SKM-1 treated with dmso at 0.1 percent for 144 hours (cell line): ENCODE data around the gene RNF123.
A peak's percentile ranks its signal among the peaks of the same experiment; 100 is the strongest.

ENCODE experiments used
- DNase-seq: peaks from one replicate; lab custom pipeline; 2025; ENCODE audit not compliant: unreplicated experiment; lab: John Stamatoyannopoulos, UW

Gene RNF123

DNA sequence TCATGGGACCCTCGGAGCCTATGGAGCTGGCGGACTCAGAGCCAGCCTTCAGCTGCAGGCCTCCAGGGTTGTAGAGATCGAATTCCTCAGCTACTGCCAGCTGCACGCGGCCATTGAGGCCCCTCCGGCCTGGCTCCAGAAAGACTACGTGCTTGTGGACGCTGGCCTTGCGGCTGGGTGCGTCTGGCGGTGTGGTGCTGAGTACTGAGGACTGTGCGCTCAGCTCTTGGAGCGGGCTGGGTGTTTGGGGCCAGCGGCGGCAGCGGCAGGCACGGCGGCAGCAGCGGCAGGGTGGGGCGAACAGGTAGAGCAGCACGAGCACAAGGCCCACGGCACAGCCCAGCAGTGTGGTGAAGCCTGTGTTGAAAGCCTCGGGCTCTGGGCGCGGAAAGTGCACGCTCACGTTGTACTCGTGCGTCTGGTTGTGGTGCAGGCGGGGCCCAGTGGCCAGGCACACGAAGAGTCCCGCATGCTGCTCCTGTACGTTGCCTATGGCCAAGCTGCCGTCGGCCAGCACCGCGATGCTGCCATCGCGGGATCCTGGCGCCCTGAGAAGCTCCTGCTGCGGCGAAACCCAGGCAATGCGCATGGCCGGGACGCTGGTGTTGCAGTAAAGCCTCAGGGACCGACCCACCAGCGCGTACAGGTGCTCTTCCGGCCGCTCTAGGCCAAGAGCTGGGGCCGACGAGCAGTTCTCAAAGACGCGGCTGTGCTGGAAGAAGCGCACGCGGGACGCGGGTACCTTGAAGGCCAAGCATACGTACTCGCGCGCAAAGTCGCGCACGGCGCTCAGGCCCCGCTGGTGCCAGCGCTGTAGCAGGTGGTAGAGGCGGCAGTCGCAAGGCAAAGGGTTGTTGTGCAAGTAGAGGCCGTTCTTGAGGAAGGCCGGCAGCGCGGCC is 28.9 kb downstream of the RNF123 start:
- no peak for DNase-seq

DNA sequence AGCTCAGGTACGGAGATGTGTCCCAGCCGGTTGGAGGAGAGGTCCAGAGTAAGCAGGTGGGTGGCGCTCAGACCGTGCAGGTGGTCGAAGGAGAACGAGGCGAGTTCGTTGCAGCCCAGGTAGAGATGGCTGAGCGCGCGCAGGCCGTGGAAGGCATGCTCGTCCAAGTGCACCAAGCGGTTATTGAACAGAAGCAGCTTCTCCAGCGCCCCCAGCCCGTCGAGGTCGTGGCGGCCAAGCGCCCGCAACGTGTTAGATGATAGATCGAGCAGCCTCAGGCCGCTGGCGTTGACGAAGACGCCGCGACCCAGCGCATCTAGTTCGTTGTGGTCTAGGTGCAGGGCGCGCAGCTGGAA is 29.5 kb downstream of the RNF123 start:
- DNase-seq = no peak

DNA sequence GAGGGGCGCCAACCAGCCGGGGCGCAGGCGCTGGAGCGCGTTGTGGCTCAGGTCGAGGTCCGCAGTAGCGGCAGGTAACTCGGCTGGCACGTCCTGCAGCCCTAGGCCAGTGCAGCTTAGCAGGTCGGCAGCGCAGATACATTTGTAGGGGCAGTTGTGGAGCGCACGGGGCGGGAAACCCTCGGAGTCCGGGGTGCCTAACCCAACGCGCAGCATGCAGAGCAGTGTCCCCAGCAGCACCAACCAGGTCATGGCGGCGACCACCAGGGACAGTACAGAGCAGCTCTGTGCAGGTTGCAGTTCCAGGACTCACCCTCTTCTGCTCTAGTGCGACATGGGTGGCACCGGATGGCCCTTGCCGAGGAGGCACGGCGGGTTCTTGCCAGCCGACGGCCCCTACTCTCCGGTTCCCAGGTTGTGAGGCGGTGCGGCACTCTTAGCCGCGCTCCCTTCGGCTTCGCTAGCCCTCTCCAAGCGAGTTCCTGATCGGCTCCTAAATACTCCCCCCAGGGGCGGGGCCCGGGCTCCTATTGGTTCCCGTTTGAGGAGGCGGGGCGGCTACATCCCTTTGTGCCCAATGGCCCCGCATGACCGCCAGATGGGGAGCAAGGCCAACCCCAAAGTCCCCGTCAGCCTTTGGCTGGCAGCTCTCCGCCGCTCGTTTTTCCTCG is 30.0 kb downstream of the RNF123 start, which contains the start of gene AMIGO3:
Gene AMIGO3, minus strand, starts transcription at position 471 of the 671 bp plus-strand sequence. Its CDS starts 219 bp downstream, at position 252.
- DNase-seq = peak; percentile 66

DNA sequence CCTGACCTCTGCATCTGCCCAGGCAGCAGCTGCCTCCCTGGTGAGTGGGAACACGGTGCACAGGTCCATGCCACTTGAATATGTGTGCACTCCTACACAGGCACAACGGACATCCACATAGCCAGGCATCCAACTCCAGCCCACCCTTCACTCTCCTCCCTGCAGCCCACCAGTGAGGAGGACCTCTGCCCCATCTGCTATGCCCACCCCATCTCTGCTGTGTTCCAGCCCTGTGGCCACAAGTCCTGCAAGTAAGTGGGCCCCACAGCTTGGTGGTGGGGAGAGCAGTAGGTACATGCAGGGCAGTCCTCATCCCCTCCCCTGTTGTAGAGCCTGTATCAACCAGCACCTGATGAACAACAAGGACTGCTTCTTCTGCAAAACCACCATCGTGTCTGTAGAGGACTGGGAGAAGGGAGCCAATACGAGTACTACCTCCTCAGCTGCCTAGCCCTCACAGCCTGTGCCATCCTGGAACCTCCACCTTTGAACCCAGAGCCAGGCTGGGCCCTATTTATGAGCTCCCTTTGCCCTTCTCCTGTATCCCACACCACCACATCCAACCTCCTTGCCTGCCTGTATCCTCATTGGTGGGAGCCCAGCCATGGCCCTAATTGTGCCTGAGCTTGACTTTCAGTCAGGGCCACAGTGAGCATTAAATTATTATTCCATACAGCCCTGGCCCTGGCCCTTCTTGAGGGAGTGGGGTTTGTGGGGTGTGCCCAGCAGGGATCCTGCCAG is 31.7 kb downstream of the RNF123 start:
- no peak for DNase-seq

DNA sequence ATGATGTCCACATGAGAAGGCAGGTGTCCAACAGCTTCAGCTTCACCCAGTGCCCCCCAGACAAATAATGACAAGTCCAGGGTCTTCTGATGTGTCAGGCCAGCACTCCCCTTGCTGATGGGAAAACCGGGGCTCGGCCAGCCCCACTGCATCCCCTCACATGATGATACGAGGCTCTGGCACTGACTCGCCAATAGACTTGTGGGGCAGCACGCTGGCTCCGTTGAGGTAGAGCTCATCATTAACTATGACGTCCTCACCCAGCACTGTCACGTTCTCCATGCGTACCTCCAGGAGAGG is 32.2 kb downstream of the RNF123 start:
- DNase-seq = no peak

DNA sequence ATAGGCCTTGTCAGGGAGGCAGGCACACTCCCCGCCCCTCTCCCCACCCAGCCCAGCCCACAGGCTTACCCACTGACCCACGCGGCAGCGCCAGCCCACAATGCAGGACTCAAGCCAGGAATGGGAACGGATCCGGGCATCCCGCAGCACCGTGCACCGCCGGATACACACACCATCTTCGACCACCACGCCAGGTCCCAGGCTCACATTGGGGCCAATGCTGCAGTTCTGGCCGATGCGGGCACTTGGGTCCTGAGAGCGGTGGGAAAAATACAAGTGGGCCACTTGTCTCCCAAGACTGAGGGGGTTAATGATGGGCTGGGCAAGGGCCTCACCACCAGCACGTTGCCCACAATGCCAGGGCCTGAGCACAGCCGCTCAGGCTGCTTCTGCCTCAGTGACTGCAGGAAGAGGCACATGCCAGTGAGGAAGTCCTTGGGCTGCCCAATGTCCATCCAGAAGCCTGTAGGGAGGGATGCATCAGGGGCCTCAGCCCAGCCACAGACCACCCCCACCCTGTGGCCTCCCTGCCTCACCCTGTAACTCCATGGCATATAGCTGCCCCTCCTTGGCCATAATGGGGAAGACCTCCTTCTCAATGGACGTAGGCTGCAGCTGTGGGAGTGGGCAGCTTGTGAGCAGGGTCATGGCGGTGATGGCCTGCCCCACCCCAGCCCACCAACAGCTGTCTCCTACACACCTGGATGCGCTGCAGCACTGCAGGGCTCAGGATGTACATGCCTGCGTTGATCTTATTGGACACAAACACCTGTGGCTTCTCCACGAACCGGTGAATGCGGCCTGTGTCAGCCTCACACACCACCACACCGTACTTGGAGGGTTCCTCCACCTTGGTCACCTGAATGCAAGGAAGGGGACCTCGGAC is 32.8 kb downstream of the RNF123 start:
- DNase-seq = no peak

DNA sequence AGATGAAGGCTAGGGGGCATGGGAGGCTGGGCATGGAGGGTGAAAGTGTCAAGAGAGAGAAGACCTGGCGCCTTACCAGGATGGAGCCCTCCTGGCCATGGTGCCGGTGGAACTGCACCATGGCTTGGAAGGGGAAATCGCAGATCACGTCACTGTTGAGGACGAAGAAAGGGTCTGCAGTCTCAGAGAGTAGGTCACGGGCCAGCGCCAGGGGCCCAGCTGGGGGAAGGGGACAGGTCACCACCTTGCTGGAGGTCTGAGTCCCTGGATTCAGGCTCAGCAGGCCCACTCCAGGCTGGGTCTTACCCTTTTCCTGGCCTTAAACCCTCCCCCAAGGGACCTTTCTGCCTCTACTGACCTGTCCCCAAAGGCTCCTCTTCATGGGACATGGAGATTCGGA is 33.5 kb downstream of the RNF123 start:
- no peak for DNase-seq

DNA sequence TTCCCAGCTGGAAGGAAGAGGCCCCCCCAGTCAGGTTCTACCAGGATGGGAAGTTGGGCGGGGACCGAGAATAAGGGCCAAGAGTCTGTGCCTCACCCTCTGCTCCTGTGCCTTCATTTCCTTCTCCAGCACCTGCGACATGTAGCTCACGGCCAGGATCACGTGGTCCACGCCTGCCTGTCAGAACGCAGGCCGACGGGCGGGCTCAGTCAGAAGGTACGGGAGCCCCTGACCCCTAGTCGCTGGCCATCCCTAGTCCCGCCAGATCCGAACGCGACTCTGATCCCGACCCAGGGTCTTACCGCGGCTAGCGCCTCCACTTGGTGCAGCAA is 33.9 kb downstream of the RNF123 start:
- DNase-seq = peak; percentile 23

DNA sequence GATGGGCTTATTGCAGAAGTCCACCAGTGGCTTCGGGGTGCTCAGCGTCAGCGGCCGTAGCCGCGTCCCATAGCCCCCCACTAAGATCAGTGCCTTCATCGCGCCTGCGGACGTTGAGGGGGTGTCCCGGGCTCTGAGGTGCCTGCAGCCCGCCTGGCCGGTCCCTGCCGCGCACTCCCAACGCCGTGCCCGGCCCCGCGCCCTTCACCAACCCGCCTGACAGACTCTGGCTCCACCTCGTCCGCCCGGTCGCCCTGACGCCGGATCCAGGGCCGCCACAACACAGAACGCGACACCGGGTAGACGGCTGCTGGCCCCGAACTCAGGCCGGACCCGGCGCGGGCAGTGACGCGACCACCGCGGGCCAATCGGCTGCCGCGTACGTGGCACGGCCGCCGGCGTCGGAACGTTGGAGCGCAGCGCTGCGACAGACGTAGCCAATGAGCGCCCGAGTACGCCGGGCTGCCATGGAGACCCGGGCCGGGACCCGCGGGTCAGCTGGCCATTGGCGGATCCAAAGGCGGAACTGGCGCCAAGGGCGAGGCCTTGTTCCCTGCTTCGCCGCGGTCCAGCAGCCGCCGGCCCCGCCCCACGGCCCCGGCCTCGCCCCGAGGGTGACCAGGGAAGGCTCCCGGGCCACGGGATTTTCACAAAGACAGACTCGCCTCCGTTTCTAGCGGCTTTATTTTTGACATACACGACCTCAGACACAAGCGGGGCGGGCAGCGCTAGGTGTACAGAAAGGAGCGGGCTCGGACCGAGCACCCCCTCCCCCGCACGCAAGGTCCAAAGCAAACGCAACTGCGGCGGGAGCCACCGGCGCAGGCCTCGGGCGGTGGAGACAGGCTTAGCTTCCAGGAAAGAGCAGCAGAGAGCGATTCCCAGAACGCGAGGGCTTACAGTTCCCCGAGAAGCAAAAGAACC is 34.5 kb downstream of the RNF123 start, which contains the start of gene GMPPB:
Gene GMPPB, minus strand, starts transcription at position 324 of the 924 bp plus-strand sequence. Its CDS starts 225 bp downstream, at position 99.
- peak; percentile 93 for DNase-seq

DNA sequence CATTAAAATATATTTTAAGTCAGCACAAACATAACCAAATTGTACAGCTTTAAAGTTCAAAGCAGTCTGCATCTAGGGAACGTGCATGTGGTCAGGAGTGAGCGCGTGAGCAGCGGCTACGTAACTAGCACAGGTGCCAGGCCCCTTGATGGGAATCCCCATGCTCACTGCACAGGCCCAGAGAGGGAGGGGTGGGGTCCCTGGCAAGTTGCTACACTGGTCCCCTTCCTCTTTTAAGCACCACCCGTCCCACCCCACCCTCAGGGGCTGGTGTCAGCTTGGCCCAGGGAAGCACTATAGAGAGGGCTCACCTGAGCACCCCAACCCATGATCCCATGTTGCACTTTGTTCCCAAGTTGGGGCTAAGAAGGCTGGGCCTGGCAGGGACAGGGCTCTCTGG is 35.2 kb downstream of the RNF123 start:
- DNase-seq = no peak

DNA sequence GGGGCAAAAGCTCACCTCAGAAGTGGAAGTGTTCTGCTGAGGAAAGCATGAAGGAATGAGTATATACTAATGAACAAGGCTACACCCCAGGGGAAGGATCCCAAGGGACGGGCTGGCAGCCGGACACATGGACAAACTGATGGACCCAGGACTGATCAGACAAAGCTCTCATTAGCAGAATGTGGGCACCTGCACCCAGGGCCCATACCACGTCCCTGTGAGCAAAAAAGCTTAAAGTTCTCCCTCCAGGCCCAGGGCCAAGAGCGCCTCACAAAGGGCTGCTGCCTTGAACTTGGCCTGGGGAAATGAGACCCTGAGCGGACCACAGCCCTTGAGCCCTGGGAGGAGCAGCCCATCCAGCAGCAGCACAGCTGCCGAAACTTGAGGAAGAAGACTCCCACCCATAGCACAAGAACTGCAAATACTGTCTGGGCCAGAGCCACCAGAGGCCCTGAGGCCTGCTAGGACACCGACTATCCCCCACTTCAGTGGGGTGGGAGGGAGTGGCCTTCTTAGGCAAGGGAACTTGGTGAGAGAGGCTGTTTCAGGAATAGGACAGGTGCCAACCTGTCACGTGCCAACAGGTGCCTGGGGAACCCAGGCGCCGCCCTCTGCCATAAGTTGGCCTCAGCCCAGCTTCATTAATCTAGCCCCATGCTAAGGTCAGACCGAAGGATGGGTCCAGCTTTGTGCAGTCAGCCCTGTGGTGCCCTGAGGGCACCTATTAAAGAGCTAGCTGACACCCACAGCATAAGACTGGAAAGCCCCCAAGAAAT is 36.7 kb downstream of the RNF123 start:
- no peak for DNase-seq

DNA sequence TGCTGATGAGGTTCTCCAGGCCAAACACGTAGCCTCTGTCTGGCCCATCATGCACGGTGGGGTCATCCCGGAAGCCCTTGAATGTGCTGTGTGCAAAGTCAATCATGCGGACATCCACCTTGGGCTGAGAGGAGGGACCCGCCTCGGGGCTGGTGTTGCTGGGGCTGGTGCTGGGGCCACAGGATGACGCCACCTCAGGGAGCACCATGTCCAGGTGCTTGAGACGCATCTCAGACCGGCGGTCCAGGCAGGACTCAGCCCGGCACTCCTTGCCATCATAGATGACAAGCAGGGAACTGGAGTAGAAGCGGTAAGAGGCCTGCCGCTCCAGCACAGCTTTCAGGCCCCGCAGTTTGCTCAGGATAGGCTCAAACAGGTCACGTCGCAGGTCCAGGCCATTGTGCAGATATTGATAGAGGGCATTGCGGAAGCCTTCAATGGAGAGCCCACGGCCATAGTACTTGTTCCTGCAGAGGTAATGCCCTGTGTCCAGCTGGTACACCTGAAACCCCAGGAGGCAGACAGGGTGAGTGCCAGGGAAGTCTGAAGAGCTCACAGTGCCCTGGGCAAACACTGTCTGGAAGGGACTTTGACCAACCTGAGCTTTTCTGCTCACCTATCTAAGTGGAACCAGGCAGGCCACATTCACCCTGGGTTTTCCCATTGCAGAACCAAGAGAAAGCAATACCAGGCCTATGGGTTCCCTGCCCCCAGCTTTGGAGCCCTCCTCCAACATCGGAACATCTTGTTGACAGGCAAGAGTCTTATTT is 38.0 kb downstream of the RNF123 start:
- no peak for DNase-seq

DNA sequence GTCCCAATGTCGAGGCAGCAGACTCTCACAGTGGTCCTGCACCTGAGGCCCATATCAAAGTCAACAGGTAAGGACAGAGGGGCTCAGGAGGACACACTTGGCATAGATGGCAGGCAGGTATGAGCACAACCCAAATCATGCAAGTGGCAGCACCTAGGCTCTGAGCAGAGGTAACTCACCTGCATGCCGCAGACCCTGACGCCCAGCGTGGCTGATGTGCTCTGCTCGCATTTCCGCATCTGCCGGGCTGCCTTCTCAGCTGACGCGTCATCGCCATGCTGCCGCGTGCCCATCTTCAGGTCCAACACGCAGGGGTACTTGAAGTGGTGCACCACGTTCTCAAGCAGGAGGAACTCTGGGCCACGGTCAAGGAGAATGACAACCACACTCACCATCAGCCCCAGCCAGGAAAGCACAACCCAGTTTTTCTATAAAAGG is 38.6 kb downstream of the RNF123 start:
- DNase-seq = no peak

DNA sequence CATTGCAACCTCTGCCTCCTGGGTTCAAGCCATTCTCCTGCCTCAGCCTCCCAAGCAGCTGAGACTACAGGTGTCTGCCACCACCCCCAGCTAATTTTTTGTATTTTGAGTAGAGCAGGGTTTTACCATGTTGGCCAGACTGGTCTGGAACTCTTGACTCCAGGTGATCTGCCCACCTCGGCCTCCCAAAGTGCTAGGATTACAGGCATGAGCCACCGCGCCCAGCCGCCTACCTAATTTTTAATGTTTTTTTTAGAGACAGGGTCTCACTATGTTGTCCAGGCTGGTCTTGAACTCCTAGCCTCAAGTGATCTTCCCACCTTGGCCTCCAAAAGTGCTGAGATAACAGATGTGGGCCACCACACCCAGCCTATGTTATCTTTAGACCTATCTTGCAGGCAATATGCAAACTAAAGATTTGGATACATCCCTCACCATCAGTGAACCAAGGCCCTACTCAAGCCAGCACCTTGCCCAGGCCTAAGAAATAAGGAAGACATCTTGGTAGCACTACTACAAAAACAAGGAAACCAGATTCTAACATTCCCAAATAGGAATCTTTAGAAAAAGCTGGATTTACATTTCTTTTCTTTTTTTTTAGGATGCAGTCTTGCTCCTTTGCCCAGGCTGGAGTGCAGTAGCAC is 40.7 kb downstream of the RNF123 start:
- DNase-seq = no peak

DNA sequence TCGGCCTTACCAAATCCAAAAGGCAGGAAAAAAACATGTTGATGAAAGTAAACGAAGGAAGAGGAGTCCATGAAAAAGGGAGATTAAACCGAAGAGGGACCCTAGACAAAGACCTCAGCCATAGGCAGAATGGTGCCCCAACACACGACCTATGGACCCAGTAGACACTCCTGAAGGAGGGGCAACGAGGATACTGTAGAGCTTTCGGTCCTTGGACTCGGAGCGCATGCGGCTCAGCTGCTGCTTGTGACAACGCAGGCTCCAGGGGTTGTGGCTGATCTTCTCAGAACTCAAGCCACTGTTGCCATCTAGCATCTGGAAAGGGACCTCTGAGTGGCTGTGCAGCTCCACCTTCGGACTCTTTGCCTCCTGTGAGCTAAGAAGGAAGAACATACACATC is 43.2 kb downstream of the RNF123 start:
- no peak for DNase-seq

DNA sequence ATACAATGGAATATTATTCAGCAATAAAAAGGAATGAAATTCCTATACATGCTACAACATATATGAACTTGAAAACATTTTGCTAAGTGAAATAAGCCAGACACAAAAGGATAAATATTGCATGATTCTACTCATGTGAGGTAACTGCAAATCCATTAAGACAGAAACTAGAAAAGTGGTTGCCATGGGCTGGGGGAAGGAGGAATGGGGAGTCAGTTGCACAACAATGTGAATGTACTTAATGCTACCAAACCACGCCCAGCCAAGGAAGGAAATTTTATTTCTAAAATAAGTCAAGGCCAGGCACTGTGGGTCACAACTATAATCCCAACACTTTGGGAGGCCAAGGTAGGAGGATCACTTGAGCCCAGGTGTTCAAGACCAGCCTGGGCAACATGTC is 44.2 kb downstream of the RNF123 start:
- DNase-seq = no peak

DNA sequence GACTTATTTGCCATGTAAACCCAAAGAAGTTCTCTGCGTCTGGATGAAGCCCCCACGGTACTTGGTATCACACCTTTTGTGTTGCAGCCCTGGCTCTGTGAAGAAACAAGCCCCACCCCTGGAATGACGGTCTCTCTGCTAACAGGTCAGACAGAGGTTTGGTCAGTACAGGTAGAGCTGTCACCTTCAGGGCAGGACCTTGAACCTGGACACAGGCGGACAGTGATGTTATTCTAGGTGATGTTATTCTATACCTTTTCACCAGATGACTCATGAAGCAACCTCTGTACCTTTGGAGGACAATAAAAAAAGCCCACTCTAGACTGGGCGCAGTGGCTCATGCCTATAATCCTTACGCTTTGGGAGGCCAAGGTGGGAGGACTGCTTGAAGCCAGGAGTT is 45.4 kb downstream of the RNF123 start:
- no peak for DNase-seq
